DND-41 (cell line): ENCODE data around the gene DSCAML1.

Source experiments
- CTCF ChIP-seq: IDR thresholded peaks from 2 replicates; pipeline ENCODE4 v1.5.1; 2012; ENCODE audit warnings: borderline replicate concordance, low read length, moderate library complexity, mild to moderate bottlenecking; ENCODE audit not compliant: poor library complexity, severe bottlenecking; ENCODE audit errors: extremely low read depth
- EZH2 ChIP-seq: IDR thresholded peaks from 3 replicates; pipeline ENCODE4 v1.6.1; 2012; ENCODE audit warnings: borderline replicate concordance, low read depth, mild to moderate bottlenecking, moderate library complexity, low read length, inconsistent platforms; ENCODE audit not compliant: severe bottlenecking

- no peak for TF ChIP-seq CTCF
- no peak for TF ChIP-seq EZH2
These were observed 291.6 kb downstream of the DSCAML1 start for GRCh38 chr11:117505285-117505970.
